ENCODE data around the gene MAB21L4. TPM values are rescaled to one million over a fixed set of nuclear protein-coding genes. Genes with fewer than 3 reads are reported as not detected.

MAB21L4 gene
- total RNA-seq, 2 experiments from 2014 or later = not detected

GRCh38 chr2:240861547-240861946, 34.4 kb downstream of the MAB21L4 start:
- Histone ChIP-seq H3K9me2 (ENCODE audit: insufficient read depth, low read length) (no peaks in the 10 kb centered on the region), H3K79me2 (ENCODE audit: insufficient read depth, low read depth, low read length) (no peaks in the 10 kb centered on the region), H2AFZ (ENCODE audit: low read length) (no peak overlapping the region), H3K9me3 (ENCODE audit: low read length) (no peaks in the 10 kb centered on the region), H3K36me3 (ENCODE audit: insufficient read depth, low read length) (no peaks in the 10 kb centered on the region), H3K27ac (ENCODE audit: low read depth, low read length, poor library complexity, severe bottlenecking) (no peak overlapping the region), H3K4me1 (ENCODE audit: insufficient read depth, low read length, poor library complexity, severe bottlenecking) (no peaks in the 10 kb centered on the region), H4K20me1 (ENCODE audit: insufficient read depth, low read length) (no peaks in the 10 kb centered on the region), H3K4me3 (ENCODE audit: low read depth, low read length, poor library complexity, severe bottlenecking) (no peak overlapping the region), H3K4me2 (ENCODE audit: low read length) (no peak overlapping the region)
- BruUV-seq (replicated peaks) = no TSS peak
- intact Hi-C loops (cut with micrococcal nuclease; ENCODE audit: unreplicated experiment) = no loop called here
- CTCF ChIA-PET (ENCODE audit: unreplicated experiment) = no interaction called here
- POLR2A ChIA-PET = interaction anchor here (0.5 to 0.6 kb wide), 2 partner anchors 217 to 899 kb away, joined by 3 read pairs; no protein-coding TSS in a partner anchor
- TF ChIP-seq CTCF (conservative IDR thresholded peaks at IDR 0.05; ENCODE audit: low read length) = no peak
- TF ChIP-seq EZH2phosphoT487 (IDR thresholded peaks at IDR 0.05; ENCODE audit: borderline replicate concordance, low read depth, low read length) = no peak
- no peak for DNase-seq (ENCODE audit: low spot score)

DNA sequence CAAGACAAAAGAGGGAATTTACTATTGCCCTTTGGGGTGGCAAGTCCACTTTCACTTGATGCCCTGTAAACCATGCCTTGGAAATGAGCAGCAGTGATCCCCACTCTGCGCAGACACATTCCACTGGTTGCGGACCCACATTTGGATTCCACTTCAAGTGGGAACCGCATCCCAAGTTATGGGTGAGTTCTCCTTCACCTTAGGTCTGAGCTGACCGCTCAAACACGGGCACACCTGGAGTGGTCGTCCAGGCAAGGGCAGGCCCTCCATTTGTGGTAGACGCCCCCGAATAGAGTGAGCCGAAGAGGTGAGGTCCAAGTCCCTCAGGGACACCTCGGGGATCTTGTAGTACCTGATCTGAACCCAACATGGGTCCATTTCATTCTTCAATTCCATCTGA, 37.1 kb downstream of the MAB21L4 start:
- H4K20me1 ChIP-seq (ENCODE audit: insufficient read depth, low read length) = no peaks in the 10 kb centered on the region
- H3K4me3 ChIP-seq (ENCODE audit: low read depth, low read length, poor library complexity, severe bottlenecking) = no peak overlapping the region
- H2AFZ ChIP-seq (ENCODE audit: low read length) = no peak overlapping the region
- intact Hi-C loops (cut with micrococcal nuclease; ENCODE audit: unreplicated experiment) = no loop called here
- TF ChIP-seq EZH2phosphoT487 (IDR thresholded peaks at IDR 0.05; ENCODE audit: borderline replicate concordance, low read depth, low read length) (no peak), CTCF (conservative IDR thresholded peaks at IDR 0.05; ENCODE audit: low read length) (no peak)
- no TSS peak for BruUV-seq (replicated peaks)
- H3K9me3 ChIP-seq (ENCODE audit: low read length) = no peaks in the 10 kb centered on the region
- H3K36me3 ChIP-seq (ENCODE audit: insufficient read depth, low read length) = no peaks in the 10 kb centered on the region
- H3K4me1 ChIP-seq (ENCODE audit: insufficient read depth, low read length, poor library complexity, severe bottlenecking) = no peaks in the 10 kb centered on the region
- ChIA-PET POLR2A (no interaction called here), CTCF (ENCODE audit: unreplicated experiment) (no interaction called here)
- H3K9me2 ChIP-seq (ENCODE audit: insufficient read depth, low read length) = no peaks in the 10 kb centered on the region
- no peak for DNase-seq (ENCODE audit: low spot score)
- H3K79me2 ChIP-seq (ENCODE audit: insufficient read depth, low read depth, low read length) = no peaks in the 10 kb centered on the region
- no peak overlapping the region for H3K27ac ChIP-seq (ENCODE audit: low read depth, low read length, poor library complexity, severe bottlenecking)
- H3K4me2 ChIP-seq (ENCODE audit: low read length) = no peak overlapping the region

DNA sequence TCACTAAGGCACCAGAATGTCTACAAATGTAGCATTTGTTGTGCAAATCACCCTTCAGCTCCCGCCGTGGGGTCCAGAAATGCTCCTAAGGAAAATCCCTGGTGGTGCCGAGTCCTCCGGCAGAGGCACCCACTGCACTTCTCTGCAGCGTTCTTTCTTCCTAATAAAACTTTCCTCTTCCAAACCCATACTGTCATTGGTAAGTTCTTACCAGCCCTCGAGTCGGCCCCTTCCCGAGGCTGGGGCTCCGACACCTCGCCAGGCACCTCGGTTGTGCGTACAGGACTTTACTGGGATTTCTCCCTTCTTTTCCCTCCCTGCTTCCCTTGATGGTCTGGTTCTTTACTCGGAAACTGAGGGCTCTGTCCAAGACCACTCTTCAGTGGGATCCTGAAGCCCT, 37.6 kb downstream of the MAB21L4 start:
- H3K4me2 ChIP-seq (ENCODE audit: low read length) = no peak overlapping the region

More for the DNA sequence above, 37.6 kb downstream of the MAB21L4 start:
- H3K79me2 ChIP-seq (ENCODE audit: insufficient read depth, low read depth, low read length) = no peaks in the 10 kb centered on the region
- TF ChIP-seq EZH2phosphoT487 (IDR thresholded peaks at IDR 0.05; ENCODE audit: borderline replicate concordance, low read depth, low read length) (no peak), CTCF (conservative IDR thresholded peaks at IDR 0.05; ENCODE audit: low read length) (no peak)
- no peak overlapping the region for H3K4me3 ChIP-seq (ENCODE audit: low read depth, low read length, poor library complexity, severe bottlenecking)
- no TSS peak for BruUV-seq (replicated peaks)
- H4K20me1 ChIP-seq (ENCODE audit: insufficient read depth, low read length) = no peaks in the 10 kb centered on the region
- H3K9me2 ChIP-seq (ENCODE audit: insufficient read depth, low read length) = no peaks in the 10 kb centered on the region
- no peak overlapping the region for H2AFZ ChIP-seq (ENCODE audit: low read length)
- DNase-seq (ENCODE audit: low spot score) = no peak
- no peaks in the 10 kb centered on the region for H3K36me3 ChIP-seq (ENCODE audit: insufficient read depth, low read length)
- ChIA-PET POLR2A (no interaction called here), CTCF (ENCODE audit: unreplicated experiment) (no interaction called here)
- H3K27ac ChIP-seq (ENCODE audit: low read depth, low read length, poor library complexity, severe bottlenecking) = no peak overlapping the region
- H3K9me3 ChIP-seq (ENCODE audit: low read length) = no peaks in the 10 kb centered on the region
- intact Hi-C loops (cut with micrococcal nuclease; ENCODE audit: unreplicated experiment) = no loop called here
- no peaks in the 10 kb centered on the region for H3K4me1 ChIP-seq (ENCODE audit: insufficient read depth, low read length, poor library complexity, severe bottlenecking)

Data from OCI-LY7 (cell line).